ENCODE results near the gene PTPRS. TPM values are rescaled to one million over a fixed set of nuclear protein-coding genes. Genes with fewer than 3 reads are reported as not detected.
"Not testable (repeated sequence)": the region's sequence is repeated elsewhere in the genome, so short reads cannot be mapped to it uniquely, and the experiment has no call there.

PTPRS gene
- total RNA-seq: 10 to 100 TPM; 11.4 to 29.7 (median 23.5) TPM
- 1 to 10 TPM; 4.2 to 5.5 (median 4.3) TPM for polyA plus RNA-seq
- long read RNA-seq, donor 1, partial matches to known transcripts: 2 of 4 reads
- long read RNA-seq, donor 1, other reads (novel, unspliced or antisense): 1 of 4 reads
- long read RNA-seq, donor 2, partial matches to known transcripts: 13 of 20 reads
- long read RNA-seq, donor 2, other reads (novel, unspliced or antisense): 5 of 20 reads

- Histone ChIP-seq H3K4me1 (peaks cover 5% of the 10 kb centered on the region), H3K4me3 (peak within 1 kb of the TSS; percentile 58), H3K9me3 (no peaks in the 10 kb centered on the region), H3K36me3 (ENCODE audit: insufficient read depth in 1 of 2, low read depth in 1 of 2) (no peaks in the 10 kb centered on the region), H3K27ac (no peak within 1 kb of the TSS), H3K27me3 (ENCODE audit: insufficient read depth in 3 of 3, low read length in 2 of 3) (peaks cover 0 to 69% (median 20%) of the 10 kb centered on the region in 3 donors)
- peak; percentile 83 to 86 for DNase-seq
- peak; percentile 77 to 92 (median 88) for ATAC-seq
- WGBS, 3 donors: 4 to 5% (median 5%) methylated on average over 57 to 81 of the region's 81 CpGs
- TF ChIP-seq CTCF (IDR thresholded peaks at IDR 0.05): no peak
- intact Hi-C loops (cut with DNase I): no loop called here
Measured at GRCh38 chr19:5340637-5341447, at the start of gene PTPRS. Gene PTPRS (minus strand): TSS chr19:5340812. CDS start chr19:5286140, 54,672 bp downstream.

- no peak for ATAC-seq
- no peaks in the 10 kb centered on the region for H3K36me3 ChIP-seq (ENCODE audit: insufficient read depth in 1 of 2, low read depth in 1 of 2)
- no peak for DNase-seq
- intact Hi-C loops (cut with DNase I): no loop called here
- peaks cover 0 to 28% (median 10%) of the 10 kb centered on the region in 3 donors for H3K27me3 ChIP-seq (ENCODE audit: insufficient read depth in 3 of 3, low read length in 2 of 3)
- H3K4me3 ChIP-seq: no peak overlapping the region
- H3K4me1 ChIP-seq: no peaks in the 10 kb centered on the region
- no peak for TF ChIP-seq CTCF (IDR thresholded peaks at IDR 0.05)
- no peak overlapping the region for H3K27ac ChIP-seq
- 80 to 90% (median 88%) methylated on average over 6 of the region's 6 CpGs for WGBS, 3 donors
- H3K9me3 ChIP-seq: no peaks in the 10 kb centered on the region
Measured at GRCh38 chr19:5389353-5389752, 48.7 kb upstream of the PTPRS start.

GRCh38 chr19:5387472-5387871 is 46.9 kb upstream of the PTPRS start:
- Histone ChIP-seq H3K4me1 (no peaks in the 10 kb centered on the region), H3K27ac (no peak overlapping the region), H3K4me3 (no peak overlapping the region), H3K36me3 (ENCODE audit: insufficient read depth in 1 of 2, low read depth in 1 of 2) (no peaks in the 10 kb centered on the region), H3K9me3 (peaks cover 7% of the 10 kb centered on the region), H3K27me3 (ENCODE audit: insufficient read depth in 3 of 3, low read length in 2 of 3) (peaks cover 0 to 9% (median 2%) of the 10 kb centered on the region in 3 donors)
- intact Hi-C loops (cut with DNase I): no loop called here
- no peak for DNase-seq
- WGBS, 3 donors: 89 to 96% (median 92%) methylated on average over 1 of the region's 1 CpG
- no peak for TF ChIP-seq CTCF (IDR thresholded peaks at IDR 0.05)
- ATAC-seq: no peak

GRCh38 chr19:5386841-5387240 is 46.2 kb upstream of the PTPRS start:
- H3K4me3 ChIP-seq: no peak overlapping the region
- no peaks in the 10 kb centered on the region for H3K36me3 ChIP-seq (ENCODE audit: insufficient read depth in 1 of 2, low read depth in 1 of 2)
- peaks cover 9% of the 10 kb centered on the region for H3K9me3 ChIP-seq
- no peak overlapping the region for H3K27ac ChIP-seq
- no peak for TF ChIP-seq CTCF (IDR thresholded peaks at IDR 0.05)
- no peak for ATAC-seq
- 66 to 83% (median 71%) methylated on average over 16 of the region's 16 CpGs for WGBS, 3 donors
- no peaks in the 10 kb centered on the region for H3K4me1 ChIP-seq
- intact Hi-C loops (cut with DNase I): no loop called here
- no peak for DNase-seq
- H3K27me3 ChIP-seq (ENCODE audit: insufficient read depth in 3 of 3, low read length in 2 of 3): peaks cover 0 to 3% (median 2%) of the 10 kb centered on the region in 3 donors

- WGBS, 3 donors: 91 to 97% (median 96%) methylated on average over 6 of the region's 6 CpGs
- ATAC-seq; H3K27me3 ChIP-seq (ENCODE audit: insufficient read depth in 3 of 3, low read length in 2 of 3); intact Hi-C loops (cut with DNase I); DNase-seq; H3K27ac ChIP-seq; H3K4me3 ChIP-seq; H3K4me1 ChIP-seq; H3K36me3 ChIP-seq (ENCODE audit: insufficient read depth in 1 of 2, low read depth in 1 of 2): not testable (repeated sequence)
- peaks cover 14% of the 10 kb centered on the region for H3K9me3 ChIP-seq
Measured at GRCh38 chr19:5381197-5381596, 40.6 kb upstream of the PTPRS start.

Data from psoas muscle (tissue), 8 donors.